ENCODE results near the gene SDHAF1. TPM values are rescaled to one million over a fixed set of nuclear protein-coding genes. Genes with fewer than 3 reads are reported as not detected.
A peak's percentile ranks its signal among the peaks of the same experiment; 100 is the strongest.
"Not testable (repeated sequence)": the region's sequence is repeated elsewhere in the genome, so short reads cannot be mapped to it uniquely, and the experiment has no call there.

The SDHAF1 gene
- total and polyA plus RNA-seq, 8 donors, result 8.0 to 38.1 (median 26.4) TPM; not detected in 1

DNA sequence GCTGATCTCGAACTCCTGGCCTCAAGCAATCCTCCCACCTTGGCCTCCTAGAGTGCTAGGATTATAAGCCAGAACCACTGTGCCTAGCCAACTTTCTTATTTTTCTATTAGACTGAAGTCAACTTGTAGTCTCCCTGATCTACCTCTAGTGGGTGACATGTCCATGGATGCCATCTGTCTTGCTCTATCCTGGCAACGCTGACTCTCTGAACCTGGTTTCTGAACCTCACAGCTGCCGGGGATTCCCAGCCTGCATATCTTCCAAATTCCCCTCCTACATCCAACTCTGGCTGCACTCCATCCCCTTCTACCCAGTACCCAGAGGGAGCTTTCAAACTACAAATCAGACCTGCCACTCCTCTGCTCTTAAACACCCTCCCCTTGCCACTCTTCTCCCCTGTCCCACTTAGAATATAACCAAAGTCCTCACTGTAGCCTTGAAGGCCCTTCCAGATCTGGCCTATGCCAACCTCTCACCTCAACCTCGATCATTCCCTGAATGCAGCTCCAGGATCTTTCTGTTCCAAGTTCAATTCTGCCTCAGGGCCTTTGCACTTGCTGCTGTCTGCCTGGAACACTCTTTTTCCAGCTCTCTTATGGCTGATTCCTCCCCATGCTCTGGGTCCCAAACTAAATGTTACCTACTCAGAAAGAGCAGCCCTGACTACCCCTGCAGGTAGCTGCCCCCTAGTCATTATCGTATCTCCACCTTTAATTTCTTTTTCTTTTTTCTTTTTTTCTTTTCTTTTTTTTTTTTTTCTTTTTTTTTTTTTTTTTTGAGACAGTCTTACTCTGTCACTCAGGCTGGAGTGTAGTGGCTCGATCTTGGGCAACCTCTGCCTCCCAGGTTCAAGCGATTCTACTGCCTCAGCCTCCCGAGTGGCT lies 35.5 kb downstream of the SDHAF1 start:
- Histone ChIP-seq H3K36me3 (peaks cover 0 to 40% (median 33%) of the 10 kb centered on the region in 4 donors), H3K9me3 (no peaks in the 10 kb centered on the region), H3K27ac (no peak overlapping the region), H3K4me1 (peaks cover 0 to 26% (median 18%) of the 10 kb centered on the region in 4 donors), H3K27me3 (peaks cover 0 to 13% (median 0%) of the 10 kb centered on the region in 3 donors), H3K4me3 (no peak overlapping the region)
- intact Hi-C loops (cut with DNase I; ENCODE audit: low total_unique reads), result no loop called here
- DNase-seq, result peak in 1 of 2 donors; percentile 37
- 84 to 89% (median 88%) methylated on average over 8 of the region's 8 CpGs for WGBS, 5 donors
- TF ChIP-seq POLR2AphosphoS5 (IDR thresholded peaks at IDR 0.05) (no peak), POLR2A (IDR thresholded peaks at IDR 0.05) (no peak), EP300 (IDR thresholded peaks at IDR 0.05) (no peak)
- TF ChIP-seq, protein P1, sequence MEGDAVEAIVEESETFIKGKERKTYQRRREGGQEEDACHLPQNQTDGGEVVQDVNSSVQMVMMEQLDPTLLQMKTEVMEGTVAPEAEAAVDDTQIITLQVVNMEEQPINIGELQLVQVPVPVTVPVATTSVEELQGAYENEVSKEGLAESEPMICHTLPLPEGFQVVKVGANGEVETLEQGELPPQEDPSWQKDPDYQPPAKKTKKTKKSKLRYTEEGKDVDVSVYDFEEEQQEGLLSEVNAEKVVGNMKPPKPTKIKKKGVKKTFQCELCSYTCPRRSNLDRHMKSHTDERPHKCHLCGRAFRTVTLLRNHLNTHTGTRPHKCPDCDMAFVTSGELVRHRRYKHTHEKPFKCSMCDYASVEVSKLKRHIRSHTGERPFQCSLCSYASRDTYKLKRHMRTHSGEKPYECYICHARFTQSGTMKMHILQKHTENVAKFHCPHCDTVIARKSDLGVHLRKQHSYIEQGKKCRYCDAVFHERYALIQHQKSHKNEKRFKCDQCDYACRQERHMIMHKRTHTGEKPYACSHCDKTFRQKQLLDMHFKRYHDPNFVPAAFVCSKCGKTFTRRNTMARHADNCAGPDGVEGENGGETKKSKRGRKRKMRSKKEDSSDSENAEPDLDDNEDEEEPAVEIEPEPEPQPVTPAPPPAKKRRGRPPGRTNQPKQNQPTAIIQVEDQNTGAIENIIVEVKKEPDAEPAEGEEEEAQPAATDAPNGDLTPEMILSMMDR (IDR thresholded peaks at IDR 0.05), result no peak

DNA sequence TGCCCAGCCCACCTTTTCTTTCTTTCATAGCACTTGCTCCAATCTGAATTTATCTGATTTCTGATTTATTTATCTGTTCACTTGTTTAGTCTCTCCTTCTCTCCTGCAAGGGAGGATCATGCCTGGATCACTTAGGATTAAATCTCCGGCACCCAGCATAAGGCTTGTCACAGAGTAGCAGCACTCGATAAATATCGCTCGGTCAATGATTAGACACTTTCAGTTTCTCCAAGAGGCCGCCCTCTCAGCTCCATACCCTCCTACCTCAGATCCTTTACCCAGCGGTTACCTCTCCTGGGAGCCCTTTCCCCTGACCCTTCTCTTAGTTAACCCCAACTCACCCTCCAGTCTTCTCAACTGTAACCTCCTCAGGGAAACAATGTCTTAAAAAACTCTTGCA lies 36.3 kb downstream of the SDHAF1 start:
- TF ChIP-seq EP300 (IDR thresholded peaks at IDR 0.05), result no peak
- TF ChIP-seq POLR2A (IDR thresholded peaks at IDR 0.05), result no peak
- Histone ChIP-seq H3K4me1 (peaks cover 0 to 26% (median 18%) of the 10 kb centered on the region in 4 donors), H3K27ac (peak overlapping the region in 1 of 5 donors; percentile 84), H3K36me3 (peaks cover 0 to 33% (median 28%) of the 10 kb centered on the region in 4 donors), H3K9me3 (no peaks in the 10 kb centered on the region), H3K27me3 (peaks cover 0 to 13% (median 0%) of the 10 kb centered on the region in 3 donors), H3K4me3 (no peak overlapping the region)
- DNase-seq, result no peak
- WGBS, 5 donors, result 37 to 62% (median 50%) methylated on average over 6 of the region's 6 CpGs
- intact Hi-C loops (cut with DNase I; ENCODE audit: low total_unique reads), result no loop called here

DNA sequence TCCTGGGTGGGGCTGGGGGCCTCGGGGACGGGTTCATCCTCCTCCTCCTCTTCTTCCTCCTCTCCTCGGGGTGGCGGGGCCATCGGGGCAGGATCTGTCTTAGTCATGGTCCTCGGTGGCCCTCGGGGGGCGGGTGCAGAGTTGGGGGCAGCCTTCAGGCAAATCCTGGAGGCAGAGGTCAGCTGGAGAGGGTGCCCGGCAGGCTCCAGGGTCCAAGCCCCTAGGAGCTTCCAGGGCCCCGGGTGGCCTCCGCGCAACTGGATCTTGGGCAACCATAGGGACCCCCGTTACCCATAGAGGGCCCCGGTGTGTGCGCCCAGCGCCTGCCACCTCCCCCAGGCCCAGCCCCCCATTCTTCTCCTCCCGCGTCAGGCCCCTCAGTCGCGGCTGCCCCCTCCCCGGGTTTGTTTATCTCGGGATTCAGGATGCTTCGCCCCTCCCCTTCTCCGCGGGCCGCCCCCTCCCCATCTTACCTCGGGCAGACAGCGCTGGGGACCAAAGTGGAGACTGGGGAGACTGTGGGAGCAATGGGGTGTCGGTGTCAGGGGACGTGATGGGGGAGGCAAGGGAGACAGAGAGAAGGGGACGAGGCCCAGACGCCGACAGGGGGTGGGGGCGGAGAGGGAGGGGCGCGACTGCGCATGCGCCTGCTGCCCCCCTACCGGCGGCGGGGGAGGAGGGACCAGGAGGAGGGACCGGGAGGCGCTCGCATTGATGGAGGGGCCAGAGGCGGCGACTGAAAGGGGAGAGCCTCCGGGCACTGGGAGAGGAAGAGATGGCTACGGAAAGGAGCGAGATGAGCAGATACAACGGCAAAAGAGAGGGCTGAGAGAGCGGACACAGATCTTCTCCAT lies 37.5 kb downstream of the SDHAF1 start, which contains the start of gene CLIP3:
Gene CLIP3 (minus strand): TSS at position 623 of the 854 bp plus-strand sequence. CDS start 516 bp downstream, at position 107.
- H3K27ac ChIP-seq, result peak within 1 kb of the TSS in 4 of 5 donors; percentile 28 to 84 (median 58)
- 5 to 10% (median 9%) methylated on average over 32 to 51 of the region's 51 CpGs for WGBS, 5 donors

DNA sequence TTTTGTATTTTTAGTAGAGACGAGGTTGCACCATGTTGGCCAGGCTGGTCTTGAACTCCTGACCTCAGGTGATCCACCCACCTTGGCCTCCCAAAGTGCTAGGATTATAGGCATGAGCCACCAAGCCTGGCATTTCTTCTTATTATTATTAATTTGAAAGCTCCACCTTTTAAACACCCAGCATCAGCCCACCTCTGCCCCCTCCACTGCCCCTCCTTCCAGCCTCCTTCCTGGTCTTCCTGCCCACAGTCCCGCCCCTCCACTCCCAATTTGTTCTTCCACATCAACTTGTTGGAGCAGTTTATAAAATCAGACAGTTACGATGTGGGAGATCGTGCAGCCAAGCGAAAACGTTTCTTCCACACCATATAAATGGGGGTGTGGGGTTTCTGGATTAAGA lies 45.5 kb downstream of the SDHAF1 start:
- intact Hi-C loops (cut with DNase I; ENCODE audit: low total_unique reads), result no loop called here
- 84 to 89% (median 87%) methylated on average over 6 of the region's 6 CpGs for WGBS, 5 donors
- Histone ChIP-seq H3K27me3 (no peaks in the 10 kb centered on the region), H3K9me3 (no peaks in the 10 kb centered on the region), H3K4me3 (no peak overlapping the region), H3K36me3 (peaks cover 7 to 31% (median 24%) of the 10 kb centered on the region in 4 donors), H3K4me1 (peaks cover 0 to 22% (median 5%) of the 10 kb centered on the region in 4 donors), H3K27ac (peak overlapping the region in 1 of 5 donors; percentile 11)
- TF ChIP-seq EP300 (IDR thresholded peaks at IDR 0.05), result no peak
- TF ChIP-seq POLR2AphosphoS5 (IDR thresholded peaks at IDR 0.05), result no peak
- TF ChIP-seq, protein P1 (IDR thresholded peaks at IDR 0.05), result no peak
- no peak for TF ChIP-seq POLR2A (IDR thresholded peaks at IDR 0.05)
- no peak for DNase-seq

More for the DNA sequence above, 37.5 kb downstream of the SDHAF1 start, which contains the start of gene CLIP3:
- peaks cover 0 to 13% (median 0%) of the 10 kb centered on the region in 3 donors for H3K27me3 ChIP-seq
- peak in 1 of 2 donors; percentile 90 for DNase-seq
- TF ChIP-seq EP300 (IDR thresholded peaks at IDR 0.05), result no peak
- TF ChIP-seq POLR2AphosphoS5 (IDR thresholded peaks at IDR 0.05), result no peak
- TF ChIP-seq POLR2A (IDR thresholded peaks at IDR 0.05), result no peak
- TF ChIP-seq, protein P1 (IDR thresholded peaks at IDR 0.05), result peak in 1 of 7 experiments; percentile 10
- intact Hi-C loops (cut with DNase I; ENCODE audit: low total_unique reads), result no loop called here
- H3K9me3 ChIP-seq, result no peaks in the 10 kb centered on the region
- H3K36me3 ChIP-seq, result peaks cover 0 to 25% (median 16%) of the 10 kb centered on the region in 4 donors
- peaks cover 0 to 26% (median 18%) of the 10 kb centered on the region in 4 donors for H3K4me1 ChIP-seq
- peak within 1 kb of the TSS; percentile 56 to 65 (median 63) for H3K4me3 ChIP-seq

DNA sequence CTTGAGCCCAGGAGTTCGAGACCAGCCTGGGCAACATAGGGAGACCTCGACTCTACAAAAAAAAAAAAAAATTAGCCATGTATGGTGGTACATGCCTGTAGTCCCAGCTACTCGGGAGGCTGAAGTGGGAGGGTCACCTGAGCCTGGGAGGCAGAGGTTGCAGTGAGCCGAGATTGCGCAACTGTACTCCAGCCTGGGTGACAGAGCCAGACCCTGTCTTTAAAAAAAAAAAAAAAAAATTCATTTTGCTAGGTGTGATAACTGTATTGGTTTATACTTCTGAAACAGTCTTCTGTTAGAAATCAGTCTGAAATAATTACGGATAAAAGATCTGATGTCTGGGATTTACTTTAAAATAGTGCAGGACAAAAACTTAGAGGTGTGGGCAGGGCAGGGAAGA lies 46.1 kb downstream of the SDHAF1 start:
- H3K27me3 ChIP-seq; DNase-seq; intact Hi-C loops (cut with DNase I; ENCODE audit: low total_unique reads); H3K4me3 ChIP-seq; H3K9me3 ChIP-seq: not testable (repeated sequence)
- WGBS, 5 donors, result 89 to 94% (median 90%) methylated on average over 6 of the region's 6 CpGs
- peaks cover 0 to 25% (median 5%) of the 10 kb centered on the region in 4 donors for H3K4me1 ChIP-seq
- peaks cover 7 to 30% (median 21%) of the 10 kb centered on the region in 4 donors for H3K36me3 ChIP-seq
- H3K27ac ChIP-seq, result peak overlapping the region in 2 of 5 donors; percentile 11 to 53

Measured in stomach (tissue), 9 donors.